CD4-positive, alpha-beta T cell treated with Interleukin-17A for 1 hour (primary cell): ENCODE data around the gene PGLYRP3.
"Not testable (repeated sequence)": the region's sequence is repeated elsewhere in the genome, so short reads cannot be mapped to it uniquely, and the experiment has no call there.

ENCODE experiments used
- DNase-seq: peaks from one replicate; pipeline ENCODE4 v3.0.0-alpha.2; 2020

The PGLYRP3 gene

DNA sequence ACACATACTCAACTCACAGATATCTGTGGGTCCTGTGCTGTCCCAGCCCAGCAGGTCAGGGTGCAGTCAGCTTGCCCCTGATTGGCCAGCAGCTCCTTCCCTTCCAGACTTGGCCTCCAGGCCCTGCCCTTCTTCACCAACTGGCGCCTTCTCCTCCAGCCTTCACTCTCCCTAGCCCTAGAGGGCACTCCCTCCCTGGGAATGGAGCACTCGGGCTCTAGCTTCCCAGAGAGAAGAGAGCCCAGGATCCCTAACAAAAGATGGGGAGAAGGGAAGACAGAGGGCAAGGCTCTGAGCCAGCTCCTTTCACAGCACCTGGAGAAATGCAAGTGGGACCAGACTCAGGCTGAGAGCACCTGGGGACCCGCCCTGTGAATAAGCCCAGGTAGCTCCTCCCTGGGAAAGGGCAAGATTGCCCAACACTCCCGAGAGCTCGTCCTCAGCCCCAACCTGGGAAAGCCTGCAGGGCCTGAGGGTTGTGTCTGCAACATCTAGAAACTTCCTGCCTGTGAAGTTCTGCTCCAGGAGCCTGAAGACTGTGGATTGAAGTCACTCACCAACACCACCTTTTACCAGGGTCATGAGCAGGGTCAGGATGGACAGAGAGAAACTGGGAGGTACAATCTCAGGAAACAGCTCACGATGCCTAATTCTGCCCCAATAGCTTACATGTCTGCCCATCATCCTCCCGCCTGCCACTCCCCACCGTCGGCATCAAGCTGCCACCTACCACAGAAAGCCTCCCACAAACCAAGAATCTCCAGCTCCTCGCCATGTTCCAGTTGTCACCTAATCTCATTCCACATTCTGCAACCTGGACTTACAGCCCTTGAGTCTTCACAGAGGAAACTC, 36.0 kb upstream of the PGLYRP3 start, which contains the start of gene PGLYRP4:
PGLYRP4 (minus strand) TSS at position 331 of the 852 bp plus-strand sequence. CDS start 909 bp downstream, outside the sequence.
- no peak for DNase-seq

DNA sequence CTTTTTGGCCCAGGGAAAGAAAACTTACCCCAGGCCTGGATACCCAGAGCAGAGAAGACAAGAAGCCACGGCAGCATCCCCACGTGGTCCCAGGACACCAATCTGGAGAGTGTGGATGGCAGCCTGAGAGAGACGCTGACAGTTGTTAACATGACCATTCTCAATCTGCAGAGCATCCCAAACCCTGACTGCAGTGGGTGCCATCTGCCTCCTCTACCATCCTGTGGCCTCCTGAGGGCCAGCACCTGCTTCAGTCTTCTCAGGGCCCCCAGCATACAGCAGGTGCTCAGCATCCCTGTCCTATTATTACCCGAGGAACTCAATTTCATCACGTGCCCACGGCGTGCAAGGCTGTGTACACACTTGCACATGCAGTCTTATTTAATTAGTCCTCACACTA, 35.1 kb upstream of the PGLYRP3 start:
- DNase-seq: no peak

DNA sequence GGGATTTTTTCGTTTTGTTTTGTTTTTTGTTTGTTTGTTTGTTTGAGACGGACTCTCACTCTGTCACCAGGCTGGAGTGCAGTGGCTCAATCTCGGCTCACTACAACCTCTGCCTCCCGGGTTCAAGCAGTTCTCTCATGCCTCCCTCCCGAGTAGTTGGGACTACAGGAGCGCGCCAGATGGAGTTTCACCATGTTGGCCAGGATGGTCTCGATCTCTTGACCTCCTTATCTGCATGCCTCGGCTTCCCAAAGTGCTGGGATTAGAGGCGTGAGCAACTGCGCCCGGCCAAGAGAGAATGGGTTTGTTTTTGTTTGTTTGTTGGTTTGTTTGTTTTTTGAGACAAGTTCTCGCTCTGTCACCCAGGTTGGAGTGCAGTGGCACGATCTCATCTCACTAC, 34.3 kb upstream of the PGLYRP3 start:
- DNase-seq: not testable (repeated sequence)

DNA sequence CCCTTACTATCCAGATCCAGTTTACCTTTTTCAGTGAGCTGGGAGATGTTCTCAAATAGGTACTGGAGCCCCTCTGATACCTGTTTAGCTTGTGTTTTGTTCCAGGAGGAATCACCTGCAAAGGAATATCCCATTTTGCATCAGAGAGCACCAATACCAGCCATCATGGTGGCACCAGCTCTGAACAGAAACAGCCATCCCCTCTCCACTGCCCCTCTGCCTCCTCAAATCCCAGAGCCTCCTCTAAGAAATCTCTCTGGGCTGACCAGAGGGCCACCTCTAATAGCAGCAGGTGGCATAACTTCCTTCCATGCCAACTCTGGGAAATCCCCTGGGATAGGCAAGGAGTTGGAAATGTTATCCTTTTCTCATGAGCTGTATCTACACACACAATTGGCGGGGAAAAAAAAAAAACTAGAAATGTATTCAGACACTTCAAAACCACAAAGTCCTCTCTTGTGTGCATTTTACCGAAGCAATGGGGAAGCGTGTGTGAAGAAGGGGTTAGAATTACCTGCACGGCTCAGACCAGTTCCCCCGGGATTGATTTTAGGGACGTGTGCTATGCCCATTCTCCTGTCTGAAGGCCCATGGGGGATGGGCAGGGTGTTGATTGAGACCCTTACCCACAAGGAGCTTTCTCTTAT, 33.4 kb upstream of the PGLYRP3 start:
- DNase-seq: no peak

DNA sequence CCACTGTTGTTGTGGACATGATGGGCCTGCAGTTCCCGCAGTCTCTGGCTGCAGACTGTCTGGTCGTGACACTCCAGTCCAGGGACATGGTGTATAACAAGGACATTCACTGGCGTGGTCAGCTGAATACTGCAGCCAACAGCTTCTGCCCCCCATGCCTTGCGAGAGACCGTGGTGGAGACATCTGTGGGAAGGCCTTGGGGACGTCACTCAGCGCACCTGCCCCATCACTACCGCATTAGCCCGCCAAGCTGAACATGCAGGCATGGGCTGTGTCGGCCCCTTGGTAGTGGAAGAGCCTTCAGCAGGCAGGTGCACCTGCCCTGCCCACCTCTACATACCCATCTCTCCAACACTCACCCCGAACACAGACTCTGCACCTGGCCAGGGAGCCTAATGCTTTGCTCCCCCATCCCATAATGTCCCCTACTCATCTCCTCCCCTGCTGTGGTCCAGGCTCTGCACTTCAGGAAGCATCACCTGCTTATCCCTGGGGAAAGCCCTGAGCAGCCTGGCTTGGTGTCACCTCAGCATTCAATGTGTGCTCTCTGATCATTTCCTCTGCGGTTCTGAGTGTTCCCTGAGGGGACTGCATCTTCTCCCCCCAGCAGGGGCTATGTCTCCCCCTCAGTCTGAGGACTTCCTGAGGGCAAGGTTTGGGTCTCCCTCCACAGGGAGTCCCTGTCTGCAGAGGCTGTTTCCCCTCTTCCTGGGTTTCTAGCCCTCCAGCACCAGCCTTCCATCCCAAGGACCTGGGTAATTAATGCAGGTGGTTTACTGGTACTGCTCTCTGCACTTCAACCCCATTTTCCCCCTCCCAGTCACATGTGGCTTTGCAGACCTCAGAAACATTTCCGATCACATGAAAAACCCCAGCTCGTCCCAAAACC, 32.7 kb upstream of the PGLYRP3 start:
- no peak for DNase-seq

DNA sequence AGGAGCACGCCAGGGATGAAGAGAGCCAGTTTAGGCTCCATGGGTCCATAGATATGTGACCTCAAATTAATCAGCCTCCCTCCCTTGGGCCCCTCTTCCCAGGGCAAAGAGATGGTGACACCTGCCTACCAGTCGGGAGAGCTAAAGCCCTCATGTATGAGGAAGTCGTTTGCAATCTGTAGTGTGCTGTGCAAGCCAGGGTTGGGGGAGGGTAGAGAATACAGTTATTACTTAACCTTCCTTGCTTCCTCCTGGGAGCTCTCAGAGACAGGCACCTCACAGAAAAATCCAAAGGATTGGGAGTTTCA, 31.9 kb upstream of the PGLYRP3 start:
- no peak for DNase-seq

DNA sequence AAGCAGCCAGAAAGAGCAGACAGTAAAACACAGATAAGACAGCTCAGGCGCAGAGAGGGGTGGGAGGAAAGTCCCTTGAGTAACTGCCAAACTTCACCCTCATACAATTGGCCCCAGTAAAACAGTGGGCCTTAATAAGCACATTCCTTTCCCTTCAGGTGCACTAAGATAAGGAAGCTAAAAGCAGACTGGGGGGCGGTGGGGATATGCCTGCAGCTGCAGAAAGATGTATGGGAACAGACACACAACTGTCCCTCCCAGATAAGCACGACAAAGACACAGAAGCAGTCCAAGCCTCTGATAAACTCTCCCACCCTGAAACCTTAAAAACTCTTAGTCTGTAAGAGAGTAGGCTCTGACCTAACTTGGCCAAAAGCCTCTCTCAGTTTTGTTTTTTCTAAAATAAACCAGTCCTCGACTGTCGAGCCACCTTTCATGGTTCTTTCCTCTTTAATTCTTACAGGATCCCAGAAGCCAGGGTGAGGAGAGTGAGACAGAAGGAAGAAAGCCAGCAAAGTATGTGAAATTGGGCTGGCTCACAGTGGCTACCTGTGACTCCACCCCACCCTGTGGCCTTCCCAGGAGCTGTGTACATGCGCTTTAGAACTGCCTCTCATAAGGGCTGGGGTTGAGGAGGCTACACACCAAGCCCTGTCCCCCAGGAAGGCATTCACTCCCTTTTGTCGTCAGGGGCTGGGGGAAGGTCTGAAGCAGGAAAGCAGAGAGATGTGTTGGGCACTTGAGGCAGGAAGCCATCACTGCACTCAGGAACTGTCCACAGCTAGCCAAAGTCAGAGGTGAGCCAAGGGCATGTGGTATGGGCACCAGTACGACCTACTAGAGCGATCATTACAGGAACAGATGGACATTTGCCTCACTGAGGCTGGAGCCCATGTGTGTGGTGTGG, 31.3 kb upstream of the PGLYRP3 start:
- no peak for DNase-seq

DNA sequence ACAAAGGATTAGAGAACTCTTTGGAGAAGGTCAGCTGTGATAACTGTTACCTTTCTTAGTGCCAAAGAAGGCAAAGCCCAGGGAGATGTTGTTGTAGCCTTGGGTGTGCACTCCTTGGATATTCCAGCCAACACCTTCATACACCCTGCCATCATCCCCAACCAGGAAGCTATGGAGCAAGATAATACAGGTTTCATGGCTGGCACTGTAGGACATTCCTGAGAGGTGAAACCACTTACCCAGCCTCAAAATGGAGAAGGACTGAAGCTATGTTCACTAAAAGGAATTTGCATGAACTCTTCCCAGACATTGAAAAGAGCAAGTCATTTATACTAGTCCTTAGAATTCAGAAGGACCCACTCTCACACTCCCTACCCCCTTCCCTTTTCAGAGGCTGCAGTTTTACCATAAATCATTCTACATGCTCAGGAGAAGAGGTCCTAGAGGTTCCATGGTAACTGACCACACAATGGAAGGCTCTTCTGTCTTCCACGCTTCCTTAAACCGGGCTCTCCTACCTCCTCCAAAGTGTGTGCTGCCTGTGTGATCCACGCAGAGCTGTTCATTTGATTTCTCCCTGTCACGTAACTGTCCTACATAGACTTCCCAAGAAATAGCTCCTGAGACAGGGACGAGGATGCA, 30.4 kb upstream of the PGLYRP3 start:
- DNase-seq: no peak

DNA sequence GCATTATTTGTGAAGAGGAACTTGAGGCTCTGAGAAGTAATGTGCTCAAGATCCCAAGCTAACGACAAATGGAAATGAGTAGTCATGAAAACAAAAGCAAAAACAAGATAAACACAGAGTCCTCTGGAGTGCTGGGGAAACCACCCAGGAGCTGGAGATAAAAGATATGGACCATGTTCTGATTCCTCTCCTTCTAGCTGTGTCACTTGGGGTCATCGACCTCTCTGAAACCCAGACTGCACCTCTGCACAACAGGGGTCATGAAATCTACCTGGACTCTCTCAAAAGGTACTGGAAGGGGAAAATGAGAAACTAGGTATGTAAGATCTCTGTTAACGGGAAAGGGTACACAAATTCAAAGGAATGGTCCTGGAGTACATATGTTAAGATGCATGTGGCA, 29.4 kb upstream of the PGLYRP3 start:
- DNase-seq: no peak

DNA sequence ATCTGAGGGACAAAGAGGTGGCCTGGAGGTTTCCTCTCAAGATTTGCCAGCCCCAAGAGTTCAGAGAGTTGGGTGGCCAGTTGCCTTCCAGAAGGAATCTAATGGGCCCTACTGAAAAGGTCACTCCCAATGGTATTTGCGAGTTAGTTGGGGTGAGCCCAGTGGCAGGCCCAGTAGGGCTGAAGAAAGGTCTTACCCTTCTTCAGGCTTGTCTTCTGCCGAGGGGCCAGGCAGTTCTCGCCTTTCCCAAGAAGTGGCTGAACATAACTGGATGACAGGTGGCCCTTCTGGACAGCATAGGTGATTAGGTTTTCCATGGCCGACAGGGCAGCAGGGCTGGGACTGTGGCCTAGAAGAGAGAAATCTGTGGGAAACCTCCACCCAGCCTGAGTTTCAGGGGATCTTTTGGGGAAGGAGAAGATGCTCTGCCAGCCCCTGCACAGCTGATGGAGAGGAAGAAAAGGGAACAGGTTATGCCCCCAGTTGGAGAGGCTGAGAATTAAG, 28.7 kb upstream of the PGLYRP3 start:
- DNase-seq: no peak

DNA sequence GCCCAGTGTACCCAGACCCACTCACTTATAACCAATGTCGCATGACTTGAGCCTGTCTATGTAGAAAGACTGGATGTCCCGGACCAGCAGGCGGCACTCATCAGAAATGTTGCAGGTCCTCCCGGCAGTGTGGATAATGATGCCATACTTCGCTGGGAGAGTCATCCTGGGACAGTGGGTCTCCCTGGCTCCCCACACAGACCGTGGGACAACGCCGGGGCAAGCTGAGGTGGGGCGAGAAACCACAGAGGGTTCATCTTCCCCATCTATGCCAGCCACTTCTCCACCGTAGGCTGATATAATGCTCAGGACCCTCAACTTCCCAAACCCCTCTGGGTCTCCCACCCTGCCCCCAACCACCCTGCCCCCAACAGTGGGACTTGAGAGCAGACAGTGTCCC, 27.6 kb upstream of the PGLYRP3 start:
- DNase-seq: no peak

DNA sequence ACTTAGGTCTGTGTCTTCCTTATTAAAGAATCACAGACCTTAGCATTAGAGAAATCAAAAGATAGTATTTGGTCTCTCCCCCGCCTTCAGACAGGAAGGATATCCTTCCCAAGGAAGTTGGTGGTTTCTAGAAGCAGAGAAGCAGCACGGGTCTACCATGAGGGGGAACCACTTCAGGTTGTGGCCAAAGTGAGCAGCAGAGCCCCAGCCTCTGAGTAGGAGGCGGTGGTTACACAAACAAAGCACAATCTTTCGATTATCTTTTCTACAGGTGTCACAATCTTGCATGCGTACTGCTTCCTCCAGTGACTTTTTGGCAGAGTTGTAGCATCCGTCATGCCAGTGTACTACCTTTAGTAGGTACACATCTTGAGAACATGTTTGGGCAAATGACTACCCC, 27.1 kb upstream of the PGLYRP3 start:
- DNase-seq: no peak

DNA sequence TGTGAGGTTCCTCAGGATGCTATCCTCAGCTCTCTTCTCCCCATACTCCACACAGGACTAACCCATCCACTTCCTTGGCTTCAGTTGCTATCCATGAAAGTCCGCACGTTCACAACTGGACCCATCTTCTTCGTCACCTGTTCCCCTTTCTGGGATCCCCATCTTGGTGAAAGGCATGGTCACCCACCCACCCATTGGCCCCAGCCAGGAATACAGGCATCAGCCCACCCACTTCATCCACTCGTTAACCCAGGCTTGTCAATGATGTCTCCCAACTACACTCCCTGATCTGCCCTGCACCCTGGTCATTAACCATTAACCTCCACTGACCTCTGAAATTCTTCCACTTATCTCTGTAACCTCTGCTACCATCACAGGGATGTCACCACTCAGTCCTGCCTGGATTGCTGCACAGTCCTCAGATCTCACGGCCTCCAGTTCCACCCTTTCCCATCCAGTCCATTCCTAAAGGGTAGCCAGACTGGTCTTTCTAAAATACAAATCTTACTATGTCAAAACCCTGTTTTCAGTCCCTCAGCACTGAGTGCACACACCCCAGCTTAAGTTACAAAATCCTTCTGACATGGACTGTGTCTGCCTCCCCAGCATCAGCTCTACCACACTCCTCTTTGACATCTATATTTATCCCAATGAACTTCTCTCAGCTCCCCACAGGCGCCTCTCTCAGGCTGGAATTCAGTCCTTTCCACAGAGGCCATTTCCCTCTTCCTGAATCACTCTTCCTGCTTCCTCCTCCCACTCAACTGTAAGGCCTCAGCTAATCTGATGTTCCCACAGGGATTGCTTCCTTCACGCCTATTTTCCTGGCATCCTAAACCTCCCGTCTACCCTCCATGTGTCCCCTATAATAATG, 25.5 kb upstream of the PGLYRP3 start:
- no peak for DNase-seq

DNA sequence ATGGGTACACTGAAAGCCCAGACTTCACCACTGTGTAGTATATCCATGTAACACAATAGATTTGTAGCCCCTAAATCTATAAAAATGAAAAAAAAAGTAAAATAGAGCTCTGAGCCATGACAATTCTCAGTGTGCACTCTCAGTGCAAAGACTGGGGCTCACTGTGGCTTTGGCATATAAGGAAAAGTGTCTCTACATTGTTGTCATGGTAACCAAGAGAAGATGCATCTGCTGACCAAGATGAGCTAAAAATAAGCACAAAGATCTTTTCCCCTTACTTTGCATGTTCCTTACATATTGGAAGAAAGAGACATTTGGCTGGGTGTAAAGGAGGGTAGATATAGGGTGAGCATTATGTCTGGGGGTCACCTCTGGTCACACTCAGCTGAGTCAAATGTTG, 23.9 kb upstream of the PGLYRP3 start:
- DNase-seq: no peak

DNA sequence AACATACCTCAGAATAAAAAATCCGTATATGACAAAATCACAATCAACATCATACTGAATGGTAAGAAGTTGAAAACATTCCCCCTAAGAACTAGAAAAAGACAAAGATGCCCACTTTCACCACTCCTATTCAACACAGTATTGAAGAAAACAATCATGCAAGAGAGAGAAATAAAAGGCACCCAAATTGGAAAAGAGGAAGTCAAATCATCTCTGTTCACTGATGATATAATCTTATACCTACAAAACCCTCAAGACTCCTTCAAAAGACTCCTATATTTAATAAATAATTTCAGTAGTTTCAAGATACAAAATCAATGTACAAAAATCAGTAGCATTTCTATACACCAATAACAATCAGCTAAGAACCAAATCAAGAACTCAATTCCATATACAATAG, 21.1 kb upstream of the PGLYRP3 start:
- no peak for DNase-seq

DNA sequence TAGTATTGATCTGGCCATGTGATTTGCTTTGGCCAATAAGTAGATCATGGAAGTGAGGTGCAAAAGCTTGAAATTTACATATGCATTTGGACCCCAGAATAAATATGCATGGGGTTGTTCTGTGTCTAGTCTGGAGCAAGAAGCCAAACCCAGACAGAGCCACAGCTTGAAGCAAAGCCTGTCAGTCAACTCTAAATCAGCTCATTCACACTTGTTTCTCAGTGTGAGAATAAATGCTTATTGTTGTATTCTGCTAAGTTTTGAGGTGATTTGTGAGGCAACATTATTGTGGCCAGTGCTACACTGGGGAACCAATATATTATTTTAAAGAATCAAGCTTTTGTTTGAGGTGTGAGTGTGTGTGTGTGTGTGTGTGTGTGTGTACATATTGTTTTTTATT, 12.2 kb upstream of the PGLYRP3 start:
- DNase-seq: no peak

DNA sequence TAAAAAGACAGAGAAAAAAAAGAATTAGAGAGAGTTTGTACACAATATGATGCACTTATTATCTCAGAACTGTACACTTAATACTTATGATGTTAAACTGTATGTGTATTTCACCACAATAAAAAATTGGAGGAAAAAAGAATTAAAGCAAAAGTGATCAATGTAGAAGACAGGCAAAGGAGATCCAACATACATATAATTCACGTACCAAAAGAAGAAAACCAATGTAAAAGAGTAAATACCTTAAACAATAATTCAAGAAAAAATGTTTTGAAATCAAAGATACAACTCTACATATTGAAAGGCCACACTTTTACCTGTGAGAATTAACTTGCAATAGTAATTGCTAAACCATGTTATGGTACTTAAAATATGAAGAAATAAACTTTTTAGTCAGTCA, 9.8 kb upstream of the PGLYRP3 start:
- DNase-seq: no peak

DNA sequence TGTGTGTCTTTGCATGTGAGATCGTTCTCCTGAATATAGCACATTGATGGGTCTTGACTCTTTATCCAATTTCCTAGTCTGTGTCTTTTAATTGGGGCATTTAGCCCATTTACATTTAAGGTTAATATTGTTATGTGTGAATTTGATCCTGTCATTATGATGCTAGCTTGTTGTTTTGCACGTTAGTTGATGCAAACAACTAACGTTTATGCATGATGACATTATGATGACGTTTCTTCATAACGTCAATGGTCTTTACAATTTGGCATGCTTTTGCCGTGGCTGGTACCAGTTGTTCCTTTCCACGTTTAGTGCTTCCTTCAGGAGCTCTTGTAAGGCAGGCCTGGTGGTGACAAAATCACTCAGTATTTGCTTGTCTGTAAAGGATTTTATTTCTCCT, 5.4 kb upstream of the PGLYRP3 start:
- not testable (repeated sequence) for DNase-seq

DNA sequence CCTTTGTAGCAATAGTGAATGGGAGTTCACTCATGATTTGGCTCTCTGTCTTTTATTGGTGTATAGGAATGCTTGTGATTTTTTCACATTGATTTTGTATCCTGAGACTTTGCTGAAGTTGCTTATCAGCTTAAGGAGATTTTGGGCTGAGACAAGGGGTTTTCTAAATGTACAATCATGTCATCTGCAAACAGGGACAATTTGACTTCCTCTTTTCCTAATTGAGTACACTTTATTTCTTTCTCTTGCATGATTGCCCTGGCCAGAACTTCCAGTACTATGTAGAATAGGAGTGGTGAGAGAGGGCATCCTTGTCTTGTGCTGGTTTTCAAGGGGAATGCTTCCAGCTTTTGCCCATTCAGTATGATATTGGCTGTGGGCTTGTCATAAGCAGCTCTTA, 3.3 kb upstream of the PGLYRP3 start:
- DNase-seq: not testable (repeated sequence)

DNA sequence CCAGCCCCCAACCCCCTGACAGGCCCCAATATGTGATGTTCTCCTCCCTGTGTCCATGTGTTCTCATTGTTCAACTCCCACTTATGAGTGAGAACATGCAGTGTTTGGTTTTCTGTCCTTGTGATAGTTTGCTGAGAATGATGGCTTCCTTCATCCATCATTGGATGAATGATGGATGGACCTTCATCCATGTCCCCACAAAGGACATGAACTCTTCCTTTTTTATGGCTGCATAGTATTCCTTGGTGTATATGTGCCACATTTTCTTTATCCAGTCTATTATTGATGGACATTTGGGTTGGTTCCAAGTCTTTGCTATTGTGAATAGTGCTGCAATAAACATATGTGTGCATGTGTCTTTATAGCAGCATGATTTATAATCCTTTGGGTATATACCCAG, 1.6 kb upstream of the PGLYRP3 start:
- DNase-seq: not testable (repeated sequence)

DNA sequence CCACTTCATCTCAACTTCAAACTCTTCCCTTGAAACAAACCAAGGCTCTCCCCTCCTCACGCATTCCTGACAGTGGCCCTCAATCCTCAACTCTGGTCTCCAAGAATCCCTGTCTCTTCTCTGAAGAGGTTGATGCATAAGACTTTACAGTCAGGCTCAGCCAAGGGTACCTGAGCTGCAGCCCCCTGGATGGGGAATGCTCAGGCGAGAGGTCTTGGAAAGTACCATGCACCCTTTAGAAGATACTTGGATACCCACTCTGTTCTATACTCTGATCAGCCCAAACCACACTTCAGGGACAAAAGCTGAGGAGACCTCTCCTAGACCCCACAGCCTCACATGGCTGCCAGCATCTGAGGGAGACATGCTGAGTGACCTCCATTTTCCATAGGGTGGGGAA, 536 bp upstream of the PGLYRP3 start:
- no peak for DNase-seq
